CMK (cell line): ENCODE results near the gene ALDH3B1.
A peak's percentile ranks its signal among the peaks of the same experiment; 100 is the strongest.

Experiments used
- DNase-seq: peaks from one replicate; pipeline ENCODE4 v3.0.0-alpha.2; 2010; ENCODE audit warnings: low read depth

The ALDH3B1 gene

GRCh38 chr11:68031144-68031464, 21.0 kb downstream of the ALDH3B1 start:
- no peak for DNase-seq

GRCh38 chr11:68032003-68032402, 21.9 kb downstream of the ALDH3B1 start:
- DNase-seq, result no peak

- DNase-seq, result no peak
Measured at GRCh38 chr11:68032997-68033707, 23.0 kb downstream of the ALDH3B1 start.

GRCh38 chr11:68033708-68034045, 23.6 kb downstream of the ALDH3B1 start:
- DNase-seq, result no peak

- DNase-seq, result no peak
Measured at GRCh38 chr11:68035266-68035876, 25.2 kb downstream of the ALDH3B1 start.

- DNase-seq, result no peak
Measured at GRCh38 chr11:68036141-68036716, 26.1 kb downstream of the ALDH3B1 start.

GRCh38 chr11:68036717-68037239, 26.7 kb downstream of the ALDH3B1 start:
- DNase-seq, result peak; percentile 75

GRCh38 chr11:68037411-68038225, 27.5 kb downstream of the ALDH3B1 start:
- no peak for DNase-seq

- no peak for DNase-seq
Measured at GRCh38 chr11:68038226-68038717, 28.1 kb downstream of the ALDH3B1 start.

- peak; percentile 87 for DNase-seq
Measured at GRCh38 chr11:68038718-68039525, 28.8 kb downstream of the ALDH3B1 start, which contains the start of gene TCIRG1. Gene TCIRG1 (plus strand): TSS chr11:68039025. CDS start chr11:68041272, 2,247 bp downstream.

- DNase-seq, result no peak
Measured at GRCh38 chr11:68039526-68040086, 29.5 kb downstream of the ALDH3B1 start.

- DNase-seq, result no peak
Measured at GRCh38 chr11:68040101-68040956, 30.2 kb downstream of the ALDH3B1 start.

- no peak for DNase-seq
Measured at GRCh38 chr11:68040957-68041591, 30.9 kb downstream of the ALDH3B1 start.

- DNase-seq, result no peak
Measured at GRCh38 chr11:68041617-68042218, 31.6 kb downstream of the ALDH3B1 start.

- no peak for DNase-seq
Measured at GRCh38 chr11:68042219-68043028, 32.3 kb downstream of the ALDH3B1 start.

GRCh38 chr11:68043029-68043348, 32.9 kb downstream of the ALDH3B1 start:
- no peak for DNase-seq

GRCh38 chr11:68043349-68044144, 33.4 kb downstream of the ALDH3B1 start:
- no peak for DNase-seq
